ENCODE data around the gene UBE2QL1. TPM values are rescaled to one million over a fixed set of nuclear protein-coding genes. Genes with fewer than 3 reads are reported as not detected.

UBE2QL1 gene
- total RNA-seq, 1 experiment from 2014 or later = 0.50 TPM

DNA sequence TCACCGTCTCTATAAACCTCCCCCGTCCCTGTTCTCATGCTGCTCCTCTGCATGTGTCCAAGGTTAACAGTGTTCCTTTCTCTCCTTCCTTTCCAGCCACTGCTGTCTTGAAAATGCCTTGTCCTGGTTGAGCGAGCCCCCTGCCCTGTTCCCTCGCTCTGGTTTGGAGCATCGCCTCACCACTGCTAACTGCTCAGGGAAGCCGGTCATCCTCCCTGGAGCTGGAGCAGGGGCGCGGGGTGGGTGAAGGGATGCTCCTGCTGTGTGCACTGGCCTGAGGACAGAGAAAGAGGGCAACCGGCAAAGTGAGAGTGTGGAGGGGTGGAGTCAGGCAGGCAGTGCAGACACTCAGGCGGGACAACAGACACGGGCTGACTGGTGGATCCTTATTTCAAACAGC lies 19.4 kb downstream of the UBE2QL1 start (continued):
- TF ChIP-seq ELF4 (CRISPR knock-in tag; IDR thresholded peaks at IDR 0.05; ENCODE audit: low read depth) (no peak), RORB (CRISPR knock-in tag; IDR thresholded peaks at IDR 0.05) (no peak), ESRRA (CRISPR knock-in tag; IDR thresholded peaks at IDR 0.05; ENCODE audit: borderline replicate concordance) (no peak), NR1H2 (CRISPR knock-in tag; IDR thresholded peaks at IDR 0.05) (no peak), OVOL2 (CRISPR knock-in tag; IDR thresholded peaks at IDR 0.05; ENCODE audit: borderline replicate concordance) (no peak)
- TF ChIP-seq, protein P1, sequence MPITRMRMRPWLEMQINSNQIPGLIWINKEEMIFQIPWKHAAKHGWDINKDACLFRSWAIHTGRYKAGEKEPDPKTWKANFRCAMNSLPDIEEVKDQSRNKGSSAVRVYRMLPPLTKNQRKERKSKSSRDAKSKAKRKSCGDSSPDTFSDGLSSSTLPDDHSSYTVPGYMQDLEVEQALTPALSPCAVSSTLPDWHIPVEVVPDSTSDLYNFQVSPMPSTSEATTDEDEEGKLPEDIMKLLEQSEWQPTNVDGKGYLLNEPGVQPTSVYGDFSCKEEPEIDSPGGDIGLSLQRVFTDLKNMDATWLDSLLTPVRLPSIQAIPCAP (CRISPR knock-in tag; IDR thresholded peaks at IDR 0.05) = no peak
- TF ChIP-seq, protein P2, sequence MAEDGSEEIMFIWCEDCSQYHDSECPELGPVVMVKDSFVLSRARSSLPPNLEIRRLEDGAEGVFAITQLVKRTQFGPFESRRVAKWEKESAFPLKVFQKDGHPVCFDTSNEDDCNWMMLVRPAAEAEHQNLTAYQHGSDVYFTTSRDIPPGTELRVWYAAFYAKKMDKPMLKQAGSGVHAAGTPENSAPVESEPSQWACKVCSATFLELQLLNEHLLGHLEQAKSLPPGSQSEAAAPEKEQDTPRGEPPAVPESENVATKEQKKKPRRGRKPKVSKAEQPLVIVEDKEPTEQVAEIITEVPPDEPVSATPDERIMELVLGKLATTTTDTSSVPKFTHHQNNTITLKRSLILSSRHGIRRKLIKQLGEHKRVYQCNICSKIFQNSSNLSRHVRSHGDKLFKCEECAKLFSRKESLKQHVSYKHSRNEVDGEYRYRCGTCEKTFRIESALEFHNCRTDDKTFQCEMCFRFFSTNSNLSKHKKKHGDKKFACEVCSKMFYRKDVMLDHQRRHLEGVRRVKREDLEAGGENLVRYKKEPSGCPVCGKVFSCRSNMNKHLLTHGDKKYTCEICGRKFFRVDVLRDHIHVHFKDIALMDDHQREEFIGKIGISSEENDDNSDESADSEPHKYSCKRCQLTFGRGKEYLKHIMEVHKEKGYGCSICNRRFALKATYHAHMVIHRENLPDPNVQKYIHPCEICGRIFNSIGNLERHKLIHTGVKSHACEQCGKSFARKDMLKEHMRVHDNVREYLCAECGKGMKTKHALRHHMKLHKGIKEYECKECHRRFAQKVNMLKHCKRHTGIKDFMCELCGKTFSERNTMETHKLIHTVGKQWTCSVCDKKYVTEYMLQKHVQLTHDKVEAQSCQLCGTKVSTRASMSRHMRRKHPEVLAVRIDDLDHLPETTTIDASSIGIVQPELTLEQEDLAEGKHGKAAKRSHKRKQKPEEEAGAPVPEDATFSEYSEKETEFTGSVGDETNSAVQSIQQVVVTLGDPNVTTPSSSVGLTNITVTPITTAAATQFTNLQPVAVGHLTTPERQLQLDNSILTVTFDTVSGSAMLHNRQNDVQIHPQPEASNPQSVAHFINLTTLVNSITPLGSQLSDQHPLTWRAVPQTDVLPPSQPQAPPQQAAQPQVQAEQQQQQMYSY (CRISPR knock-in tag; IDR thresholded peaks at IDR 0.05) = no peak
- TF ChIP-seq, protein P3, sequence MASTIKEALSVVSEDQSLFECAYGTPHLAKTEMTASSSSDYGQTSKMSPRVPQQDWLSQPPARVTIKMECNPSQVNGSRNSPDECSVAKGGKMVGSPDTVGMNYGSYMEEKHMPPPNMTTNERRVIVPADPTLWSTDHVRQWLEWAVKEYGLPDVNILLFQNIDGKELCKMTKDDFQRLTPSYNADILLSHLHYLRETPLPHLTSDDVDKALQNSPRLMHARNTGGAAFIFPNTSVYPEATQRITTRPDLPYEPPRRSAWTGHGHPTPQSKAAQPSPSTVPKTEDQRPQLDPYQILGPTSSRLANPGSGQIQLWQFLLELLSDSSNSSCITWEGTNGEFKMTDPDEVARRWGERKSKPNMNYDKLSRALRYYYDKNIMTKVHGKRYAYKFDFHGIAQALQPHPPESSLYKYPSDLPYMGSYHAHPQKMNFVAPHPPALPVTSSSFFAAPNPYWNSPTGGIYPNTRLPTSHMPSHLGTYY (CRISPR knock-in tag; IDR thresholded peaks at IDR 0.05) = no peak

DNA sequence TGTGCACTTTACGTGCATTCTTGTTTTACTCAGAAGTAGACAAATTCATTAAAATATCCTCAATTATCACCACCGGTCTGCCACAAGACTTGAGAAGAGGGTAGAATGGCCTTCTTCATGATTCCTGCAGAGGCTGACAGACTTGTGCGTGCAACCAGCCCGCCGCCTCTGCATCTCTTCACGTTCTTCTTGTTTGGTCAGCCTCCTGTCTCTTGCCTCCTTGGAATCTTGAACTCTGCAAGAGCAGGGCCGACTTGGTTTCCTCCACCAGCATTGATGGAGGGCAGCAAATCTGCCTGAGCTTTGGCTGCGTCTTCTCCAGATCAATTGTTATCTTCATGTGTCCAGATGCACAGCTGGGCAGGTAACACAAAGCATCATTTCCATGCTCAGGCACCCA lies 20.2 kb downstream of the UBE2QL1 start:
- POLR2A ChIA-PET = no interaction called here
- peaks cover 16% of the 10 kb centered on the region for H3K9me3 Mint-ChIP-seq
- no peak overlapping the region for H3K27ac Mint-ChIP-seq
- no peak overlapping the region for H3K4me3 Mint-ChIP-seq
- peaks cover 26% of the 10 kb centered on the region for H3K4me1 Mint-ChIP-seq
- TF ChIP-seq RORB (CRISPR knock-in tag; IDR thresholded peaks at IDR 0.05) (no peak), TEAD1 (CRISPR knock-in tag; IDR thresholded peaks at IDR 0.05) (no peak), ELF4 (CRISPR knock-in tag; IDR thresholded peaks at IDR 0.05; ENCODE audit: low read depth) (no peak), ZNF138 (CRISPR knock-in tag; conservative IDR thresholded peaks at IDR 0.05) (no peak), NFE2L1 (CRISPR knock-in tag; IDR thresholded peaks at IDR 0.05) (no peak), ESRRA (CRISPR knock-in tag; IDR thresholded peaks at IDR 0.05; ENCODE audit: borderline replicate concordance) (no peak), FOXK1 (CRISPR knock-in tag; IDR thresholded peaks at IDR 0.05) (no peak), ZNF317 (CRISPR knock-in tag; IDR thresholded peaks at IDR 0.05; ENCODE audit: borderline replicate concordance, low read depth) (no peak), ZNF121 (CRISPR knock-in tag; IDR thresholded peaks at IDR 0.05) (no peak), ZBTB21 (CRISPR knock-in tag; IDR thresholded peaks at IDR 0.05; ENCODE audit: borderline replicate concordance) (no peak), SP1 (CRISPR knock-in tag; conservative IDR thresholded peaks at IDR 0.05) (no peak), JAZF1 (CRISPR knock-in tag; IDR thresholded peaks at IDR 0.05) (no peak)
- TF ChIP-seq, protein P4, sequence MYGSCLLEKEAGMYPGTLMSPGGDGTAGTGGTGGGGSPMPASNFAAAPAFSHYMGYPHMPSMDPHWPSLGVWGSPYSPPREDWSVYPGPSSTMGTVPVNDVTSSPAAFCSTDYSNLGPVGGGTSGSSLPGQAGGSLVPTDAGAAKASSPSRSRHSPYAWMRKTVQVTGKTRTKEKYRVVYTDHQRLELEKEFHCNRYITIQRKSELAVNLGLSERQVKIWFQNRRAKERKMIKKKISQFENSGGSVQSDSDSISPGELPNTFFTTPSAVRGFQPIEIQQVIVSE (CRISPR knock-in tag; IDR thresholded peaks at IDR 0.05; ENCODE audit: borderline replicate concordance) = no peak
- TF ChIP-seq, protein P5, sequence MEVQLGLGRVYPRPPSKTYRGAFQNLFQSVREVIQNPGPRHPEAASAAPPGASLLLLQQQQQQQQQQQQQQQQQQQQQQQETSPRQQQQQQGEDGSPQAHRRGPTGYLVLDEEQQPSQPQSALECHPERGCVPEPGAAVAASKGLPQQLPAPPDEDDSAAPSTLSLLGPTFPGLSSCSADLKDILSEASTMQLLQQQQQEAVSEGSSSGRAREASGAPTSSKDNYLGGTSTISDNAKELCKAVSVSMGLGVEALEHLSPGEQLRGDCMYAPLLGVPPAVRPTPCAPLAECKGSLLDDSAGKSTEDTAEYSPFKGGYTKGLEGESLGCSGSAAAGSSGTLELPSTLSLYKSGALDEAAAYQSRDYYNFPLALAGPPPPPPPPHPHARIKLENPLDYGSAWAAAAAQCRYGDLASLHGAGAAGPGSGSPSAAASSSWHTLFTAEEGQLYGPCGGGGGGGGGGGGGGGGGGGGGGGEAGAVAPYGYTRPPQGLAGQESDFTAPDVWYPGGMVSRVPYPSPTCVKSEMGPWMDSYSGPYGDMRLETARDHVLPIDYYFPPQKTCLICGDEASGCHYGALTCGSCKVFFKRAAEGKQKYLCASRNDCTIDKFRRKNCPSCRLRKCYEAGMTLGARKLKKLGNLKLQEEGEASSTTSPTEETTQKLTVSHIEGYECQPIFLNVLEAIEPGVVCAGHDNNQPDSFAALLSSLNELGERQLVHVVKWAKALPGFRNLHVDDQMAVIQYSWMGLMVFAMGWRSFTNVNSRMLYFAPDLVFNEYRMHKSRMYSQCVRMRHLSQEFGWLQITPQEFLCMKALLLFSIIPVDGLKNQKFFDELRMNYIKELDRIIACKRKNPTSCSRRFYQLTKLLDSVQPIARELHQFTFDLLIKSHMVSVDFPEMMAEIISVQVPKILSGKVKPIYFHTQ (CRISPR knock-in tag; IDR thresholded peaks at IDR 0.05) = no peak
- TF ChIP-seq, protein P6, sequence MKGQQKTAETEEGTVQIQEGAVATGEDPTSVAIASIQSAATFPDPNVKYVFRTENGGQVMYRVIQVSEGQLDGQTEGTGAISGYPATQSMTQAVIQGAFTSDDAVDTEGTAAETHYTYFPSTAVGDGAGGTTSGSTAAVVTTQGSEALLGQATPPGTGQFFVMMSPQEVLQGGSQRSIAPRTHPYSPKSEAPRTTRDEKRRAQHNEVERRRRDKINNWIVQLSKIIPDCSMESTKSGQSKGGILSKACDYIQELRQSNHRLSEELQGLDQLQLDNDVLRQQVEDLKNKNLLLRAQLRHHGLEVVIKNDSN (CRISPR knock-in tag; IDR thresholded peaks at IDR 0.05) = no peak
- TF ChIP-seq, protein P2 (CRISPR knock-in tag; IDR thresholded peaks at IDR 0.05) = no peak
- TF ChIP-seq, protein P7, sequence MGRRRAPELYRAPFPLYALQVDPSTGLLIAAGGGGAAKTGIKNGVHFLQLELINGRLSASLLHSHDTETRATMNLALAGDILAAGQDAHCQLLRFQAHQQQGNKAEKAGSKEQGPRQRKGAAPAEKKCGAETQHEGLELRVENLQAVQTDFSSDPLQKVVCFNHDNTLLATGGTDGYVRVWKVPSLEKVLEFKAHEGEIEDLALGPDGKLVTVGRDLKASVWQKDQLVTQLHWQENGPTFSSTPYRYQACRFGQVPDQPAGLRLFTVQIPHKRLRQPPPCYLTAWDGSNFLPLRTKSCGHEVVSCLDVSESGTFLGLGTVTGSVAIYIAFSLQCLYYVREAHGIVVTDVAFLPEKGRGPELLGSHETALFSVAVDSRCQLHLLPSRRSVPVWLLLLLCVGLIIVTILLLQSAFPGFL (CRISPR knock-in tag; IDR thresholded peaks at IDR 0.05; ENCODE audit: borderline replicate concordance) = no peak
- H3K27me3 Mint-ChIP-seq (ENCODE audit: low read depth) = peaks cover 7% of the 10 kb centered on the region
- no peaks in the 10 kb centered on the region for H3K36me3 Mint-ChIP-seq
- CTCF ChIA-PET = interaction anchor here (1.2 kb wide), 1 partner anchor 34 kb away, joined by 3 read pairs; no protein-coding TSS in a partner anchor
- ATAC-seq (no peak), DNase-seq (ENCODE audit: low spot score) (no peak)

All from WTC11 (cell line).